Fibroblast of the aortic adventitia (primary cell): ENCODE data around the gene NCAM2. TPM values are rescaled to one million over a fixed set of nuclear protein-coding genes. Genes with fewer than 3 reads are reported as not detected.
A peak's percentile ranks its signal among the peaks of the same experiment; 100 is the strongest.

Experiments used
- DNase-seq: peaks from one replicate; pipeline ENCODE4 v3.0.0-alpha.2; 2010; ENCODE audit warnings: low read depth
- H3K4me3 ChIP-seq: 2 replicates; pipeline ENCODE4 v1.5.1; 2011; ENCODE audit warnings: low read depth, mild to moderate bottlenecking, control low read depth, low read length, moderate library complexity
- CTCF ChIP-seq: IDR thresholded peaks from 2 replicates; pipeline ENCODE4 v1.5.1; 2011; ENCODE audit warnings: mild to moderate bottlenecking, low read length, control low read depth, inconsistent platforms; ENCODE audit not compliant: insufficient read depth
- total RNA-seq: library from RNA; depleted of rRNA; stranded (reverse); fragments of >200 nt; gene quantifications from 2 replicates; pipeline ENCODE4 v1.2.3, GENCODE V29; 2012; ENCODE audit warnings: low replicate concordance

NCAM2 gene
- total RNA-seq, 1 donor, result 19.4 TPM

GRCh38 chr21:21156957-21157356 lies 158.7 kb downstream of the NCAM2 start:
- no peak overlapping the region for H3K4me3 ChIP-seq
- no peak for TF ChIP-seq CTCF
- peak; percentile 64 for DNase-seq

- no peak overlapping the region for H3K4me3 ChIP-seq
- TF ChIP-seq CTCF, result no peak
- no peak for DNase-seq
These were observed 160.2 kb downstream of the NCAM2 start for GRCh38 chr21:21158376-21158918.

GRCh38 chr21:21159253-21159899 lies 161.2 kb downstream of the NCAM2 start:
- no peak overlapping the region for H3K4me3 ChIP-seq
- no peak for TF ChIP-seq CTCF
- no peak for DNase-seq

GRCh38 chr21:21162786-21163185 lies 164.6 kb downstream of the NCAM2 start:
- DNase-seq, result no peak
- H3K4me3 ChIP-seq, result no peak overlapping the region
- TF ChIP-seq CTCF, result no peak

- H3K4me3 ChIP-seq, result no peak overlapping the region
- peak; percentile 50 for TF ChIP-seq CTCF
- peak; percentile 87 for DNase-seq
These were observed 165.7 kb downstream of the NCAM2 start for GRCh38 chr21:21163904-21164303.

- no peak overlapping the region for H3K4me3 ChIP-seq
- TF ChIP-seq CTCF, result no peak
- peak; percentile 96 for DNase-seq
These were observed 166.9 kb downstream of the NCAM2 start for GRCh38 chr21:21165063-21165645.
